GM12878 (cell line): ENCODE results near the gene AGAP1. TPM values are rescaled to one million over a fixed set of nuclear protein-coding genes. Genes with fewer than 3 reads are reported as not detected.

Source experiments
- ATAC-seq: fragments of 200-7000 bp; cut with Tn5 transposase; 3 replicates; pipeline ENCODE4 v1.9.1; 2020; ENCODE audit warnings: mild to moderate bottlenecking, moderate library complexity
- BruUV-seq: library from RNA; stranded (reverse); fragments of 400-500 nt; replicated peaks from 2 replicates; lab custom pipeline; 2021; lab: Mats Ljungman, UMichigan
- CTCF ChIA-PET: fragments of 300-600 bp; sonication (Branson Sonifier 250); formaldehyde crosslinking; extraction: SDS; loops from one replicate; lab custom pipeline; 2021; ENCODE audit warnings: inconsistent platforms; lab: Yijun Ruan, JAX
- POLR2A ChIA-PET: fragments of 350-600 bp; formaldehyde crosslinking; extraction: SDS; loops from one replicate; lab custom pipeline; 2021; ENCODE audit warnings: inconsistent platforms; lab: Charles Lee
- RAD21 ChIA-PET: fragments of 300-600 bp; sonication (Branson Sonifier 250); formaldehyde crosslinking; loops from one replicate; lab custom pipeline; 2023; ENCODE audit warnings: antibody characterized with exemption; ENCODE audit not compliant: unreplicated experiment; lab: Charles Lee
- SMC1A ChIA-PET: fragments of 300-600 bp; sonication (Branson Sonifier 250); formaldehyde crosslinking; loops from one replicate; lab custom pipeline; 2023; ENCODE audit not compliant: unreplicated experiment, uncharacterized antibody; lab: Charles Lee
- DNase-seq: peaks from one replicate; pipeline ENCODE4 v3.0.0-alpha.2; 2011; ENCODE audit warnings: low read depth, low spot score
- FAIRE-seq: peaks from 3 replicates; lab custom pipeline; 2011; peaks lifted over from hg19 to GRCh38; lab: Jason Lieb, UNC
- H2AFZ ChIP-seq: 2 replicates; pipeline ENCODE4 v1.6.0; 2011; ENCODE audit warnings: low read depth, low read length, control low read depth; ENCODE audit not compliant: control insufficient read depth
- H3K27ac ChIP-seq: 2 replicates; pipeline ENCODE4 v1.5.1; 2011; ENCODE audit warnings: control low read depth; ENCODE audit not compliant: control insufficient read depth, insufficient read depth
- H3K27me3 ChIP-seq, 2 experiments: replicated peaks in 1 of 2; 2 replicates each; pipeline versions ENCODE4 v1.6.0 to v1.6.1; 2011; ENCODE audit warnings: low read length in 1 of 2; ENCODE audit not compliant: control insufficient read depth in 2 of 2, insufficient read depth in 2 of 2
- H3K36me3 ChIP-seq, 2 experiments: 2 replicates each; pipeline ENCODE4 v1.5.1; 2011; ENCODE audit warnings: low read length in 1 of 2; ENCODE audit not compliant: control insufficient read depth in 2 of 2, insufficient read depth in 2 of 2
- H3K4me1 ChIP-seq: 2 replicates; pipeline ENCODE4 v1.6.1; 2011; ENCODE audit warnings: mild to moderate bottlenecking, low read length, moderate library complexity, mixed read lengths; ENCODE audit not compliant: control insufficient read depth, insufficient read depth
- H3K4me2 ChIP-seq: 2 replicates; pipeline ENCODE4 v1.6.0; 2011; ENCODE audit warnings: control low read depth; ENCODE audit not compliant: control insufficient read depth, insufficient read depth
- H3K4me3 ChIP-seq: fragments of 200-600 bp; sonication (generic); 2 replicates; pipeline ENCODE4 v1.5.1; 2016
- H3K79me2 ChIP-seq: 2 replicates; pipeline ENCODE4 v1.6.0; 2011; ENCODE audit warnings: low read length; ENCODE audit not compliant: control insufficient read depth, insufficient read depth
- H3K9ac ChIP-seq: 2 replicates; pipeline ENCODE4 v1.8.0; 2011; ENCODE audit warnings: low read length, control low read depth, mixed read lengths; ENCODE audit not compliant: control insufficient read depth, insufficient read depth
- H3K9me3 ChIP-seq: replicated peaks from 3 replicates; pipeline ENCODE4 v1.5.1; 2011; ENCODE audit warnings: mild to moderate bottlenecking, low read length; ENCODE audit not compliant: control insufficient read depth, insufficient read depth
- H4K20me1 ChIP-seq: 2 replicates; pipeline ENCODE4 v1.6.0; 2011; ENCODE audit not compliant: control insufficient read depth, insufficient read depth
- ATF2 ChIP-seq: IDR thresholded peaks from 2 replicates; pipeline ENCODE4 v1.6.1; 2012; ENCODE audit warnings: low read length, inconsistent platforms
- BMI1 ChIP-seq: fragments of 450-650 bp; IDR thresholded peaks from 2 replicates; pipeline ENCODE4 v1.6.1; 2016; ENCODE audit warnings: mild to moderate bottlenecking, moderate library complexity, borderline replicate concordance
- CBX3 ChIP-seq: fragments of 200-600 bp; sonication (generic); IDR thresholded peaks from 2 replicates; pipeline ENCODE4 v1.6.1; 2016; ENCODE audit warnings: low read depth, borderline replicate concordance
- ESRRA ChIP-seq: IDR thresholded peaks from 2 replicates; pipeline ENCODE4 v1.6.1; 2012; ENCODE audit warnings: mild to moderate bottlenecking, low read length, improper control_type of control experiment
- ETV6 ChIP-seq, 2 experiments: fragments of 450-650 bp in 1 of 2; IDR thresholded peaks in 1 of 2; conservative IDR thresholded peaks in 1 of 2; 2 replicates each; pipeline ENCODE4 v1.6.1; 2014; ENCODE audit warnings: antibody characterized with exemption in 1 of 2, borderline replicate concordance in 1 of 2, low read depth in 1 of 2, mild to moderate bottlenecking in 1 of 2, moderate library complexity in 1 of 2
- MEF2B ChIP-seq: fragments of 450-650 bp; IDR thresholded peaks from 2 replicates; pipeline ENCODE4 v1.6.1; 2018; ENCODE audit warnings: mild to moderate bottlenecking, moderate library complexity; ENCODE audit not compliant: partially characterized antibody, poor library complexity, severe bottlenecking
- NFXL1 ChIP-seq: fragments of 450-650 bp; IDR thresholded peaks from 2 replicates; pipeline ENCODE4 v1.6.1; 2017; ENCODE audit warnings: antibody characterized with exemption, mild to moderate bottlenecking, borderline replicate concordance
- PBX3 ChIP-seq: IDR thresholded peaks from 2 replicates; pipeline ENCODE4 v1.6.1; 2011; ENCODE audit warnings: mild to moderate bottlenecking, low read depth, low read length, moderate library complexity; ENCODE audit not compliant: insufficient replicate concordance
- PML ChIP-seq: IDR thresholded peaks from 2 replicates; pipeline ENCODE4 v1.6.1; 2012; ENCODE audit warnings: low read length, inconsistent platforms
- POLR2A ChIP-seq: IDR thresholded peaks from 2 replicates; pipeline ENCODE4 v1.6.1; 2011; ENCODE audit warnings: low read depth, mild to moderate bottlenecking, low read length
- RELB ChIP-seq: fragments of 450-650 bp; IDR thresholded peaks from 2 replicates; pipeline ENCODE4 v1.6.1; 2017; ENCODE audit warnings: low read depth, mild to moderate bottlenecking, moderate library complexity
- STAT3 ChIP-seq: IDR thresholded peaks from 2 replicates; pipeline ENCODE4 v1.6.1; 2011; ENCODE audit warnings: low read depth, low read length, improper control_type of control experiment
- ZNF207 ChIP-seq: fragments of 450-650 bp; IDR thresholded peaks from 2 replicates; pipeline ENCODE4 v1.6.1; 2014; ENCODE audit warnings: antibody characterized with exemption, mild to moderate bottlenecking, borderline replicate concordance
- whole genome bisulfite sequencing: methylation state at CpG from one replicate; pipeline ENCODE4 v1.1.6; 2016; ENCODE audit warnings: low lambda C conversion rate; ENCODE audit not compliant: insufficient replicate concordance, insufficient coverage; ENCODE audit errors: missing lambda C conversion rate; 5-methylcytosine and 5-hydroxymethylcytosine counted together
- in situ Hi-C: fragments of 300-500 bp; cut with MboI; formaldehyde crosslinking; loops from 9 replicates; pipeline ENCODE4 v1.14.3; 2018; ENCODE audit warnings: mixed read lengths
- intact Hi-C: fragments of 100-400 bp; cut with micrococcal nuclease; formaldehyde crosslinking; loops from one replicate; pipeline ENCODE4 v1.14.2; 2022; ENCODE audit not compliant: unreplicated experiment
- polyA plus RNA-seq, 11 experiments: library from polyadenylated mRNA; depleted of rRNA in 4 of 11; unstranded in 6 of 11; stranded (reverse) in 5 of 11; fragments of >200 nt; fragmentation: Nextera tagmentation in 4 of 11; fragmentation: Illumina TruSeq in 1 of 11; extraction: Ambion mirVana in 4 of 11; extraction: Trizol in 1 of 11; gene quantifications; 1 replicate in 1 of 11; 2 replicates in 10 of 11; pipeline versions ENCODE4 v1.2.1 to v1.2.3, GENCODE V29; 2011 to 2016; ENCODE audit warnings: inconsistent platforms in 2 of 11, missing spikeins in 2 of 11, low read depth in 1 of 11
- total RNA-seq, 4 experiments: library from RNA; depleted of rRNA in 3 of 4; stranded (reverse); fragments of >200 nt in 3 of 4; fragmentation: Illumina TruSeq in 1 of 4; extraction: Trizol in 1 of 4; gene quantifications; 2 replicates each; pipeline versions ENCODE4 v1.2.1 to v1.2.3, GENCODE V29; 2013 to 2021

Gene AGAP1
- total and polyA plus RNA-seq, 10 of the 15 experiments (the other 5 are each of a cell fraction or from before 2014, with no cell fraction given), result 0.05 to 0.15 (median 0.06) TPM; not detected in 7

- Histone ChIP-seq H3K9me3 (no peaks in the 10 kb centered on the region), H2AFZ (no peak overlapping the region), H3K36me3 (no peaks in the 10 kb centered on the region), H3K9ac (no peak overlapping the region), H3K27me3 (no peaks in the 10 kb centered on the region; a peak in 1 of 4 replicates), H4K20me1 (no peaks in the 10 kb centered on the region), H3K4me3 (no peak overlapping the region), H3K27ac (no peak overlapping the region), H3K4me1 (no peaks in the 10 kb centered on the region), H3K4me2 (no peak overlapping the region), H3K79me2 (no peaks in the 10 kb centered on the region)
- DNase-seq, result no peak
- FAIRE-seq, result no peak
- BruUV-seq, result no TSS peak
- intact Hi-C loops (no loop called here), in situ Hi-C loops (no loop called here)
- 50% methylated on average over 6 of the region's 6 CpGs for WGBS
- ChIA-PET CTCF (no interaction called here), SMC1A (no interaction called here), RAD21 (no interaction called here), POLR2A (no interaction called here)
- no peak for TF ChIP-seq ETV6 (conservative IDR thresholded peaks at IDR 0.05 in 1 of 2, IDR thresholded peaks at IDR 0.05 in 1 of 2; ENCODE audit: borderline replicate concordance in 1 of 2, low read depth in 1 of 2)
- TF ChIP-seq ATF2, result no peak
- no peak for TF ChIP-seq MEF2B
- no peak for TF ChIP-seq PML
- no peak for TF ChIP-seq RELB
- TF ChIP-seq NFXL1, result no peak
- no peak for TF ChIP-seq STAT3
- no peak for TF ChIP-seq CBX3
- TF ChIP-seq POLR2A, result no peak
- TF ChIP-seq ZNF207, result no peak
- TF ChIP-seq BMI1, result no peak
- no peak for TF ChIP-seq ESRRA
- no peak for TF ChIP-seq PBX3
- no peak for ATAC-seq
Observed at GRCh38 chr2:236015171-236015570, 521.3 kb downstream of the AGAP1 start.
